Gastroesophageal sphincter (tissue), 4 donors: Measurements from ENCODE around the gene VPS39. TPM values are rescaled to one million over a fixed set of nuclear protein-coding genes. Genes with fewer than 3 reads are reported as not detected.

ENCODE experiments used
- ATAC-seq: fragments of 150-250 bp; one replicate; pipeline ENCODE4 v1.9.1; 2016; ENCODE audit warnings: mild to moderate bottlenecking, moderate library complexity
- H3K27ac ChIP-seq, 4 donors: fragments of 200-600 bp; sonication (generic) in 3 of 4; 1 replicate in 3 of 4; 2 replicates in 1 of 4; pipeline ENCODE4 v1.5.1; 2016 to 2019
- H3K27me3 ChIP-seq: fragments of 200-600 bp; sonication (generic); one replicate; pipeline ENCODE4 v1.5.1; 2019
- H3K36me3 ChIP-seq, 2 donors: fragments of 200-600 bp; sonication (generic); one replicate each; pipeline ENCODE4 v1.5.1; 2019; ENCODE audit warnings: control low read depth in 1 of 2
- H3K4me1 ChIP-seq, 3 donors: fragments of 200-600 bp; sonication (generic); 1 replicate in 2 of 3; 2 replicates in 1 of 3; pipeline ENCODE4 v1.5.1; 2016 to 2019; ENCODE audit warnings: control low read depth in 2 of 3
- H3K4me3 ChIP-seq, 2 donors: fragments of 200-600 bp; sonication (generic); one replicate each; pipeline ENCODE4 v1.5.1; 2019; ENCODE audit warnings: mild to moderate bottlenecking in 1 of 2, moderate library complexity in 1 of 2
- H3K9me3 ChIP-seq, 3 donors: fragments of 200-600 bp; sonication (generic); one replicate each; pipeline ENCODE4 v1.5.1; 2017 to 2019; ENCODE audit warnings: control low read depth in 2 of 3
- EP300 ChIP-seq: sonication (generic); formaldehyde crosslinking; IDR thresholded peaks from one replicate; pipeline ENCODE4 v1.6.1; 2017; ENCODE audit warnings: antibody characterized with exemption, mild to moderate bottlenecking
- POLR2A ChIP-seq, 2 donors: fragments of 450-650 bp; IDR thresholded peaks; one replicate each; pipeline ENCODE4 v1.6.1; 2017; ENCODE audit warnings: antibody characterized with exemption in 2 of 2, mild to moderate bottlenecking in 2 of 2, moderate library complexity in 1 of 2
- POLR2AphosphoS5 ChIP-seq: sonication (generic); formaldehyde crosslinking; IDR thresholded peaks from one replicate; pipeline ENCODE4 v1.6.1; 2017; ENCODE audit warnings: antibody characterized with exemption
- WGBS, 2 donors: methylation state at CpG; one replicate each; pipeline ENCODE4 v1.1.5; 2018; ENCODE audit warnings: low coverage in 1 of 2; 5-methylcytosine and 5-hydroxymethylcytosine counted together
- total RNA-seq, 4 donors: library from RNA; depleted of rRNA; stranded (reverse); fragments of >200 nt; gene quantifications; one replicate each; pipeline ENCODE4 v1.1.0, GENCODE V29; 2016
- TF ChIP-seq, protein P1 (sequence below), 4 experiments: fragments of 200-600 bp in 2 of 4; fragments of 450-650 bp in 2 of 4; sonication (generic) in 1 of 4; IDR thresholded peaks; one replicate each; pipeline ENCODE4 v1.5.1; 2017 to 2019; ENCODE audit warnings: antibody characterized with exemption in 4 of 4, mild to moderate bottlenecking in 2 of 4, moderate library complexity in 2 of 4

VPS39 gene
- total RNA-seq, 4 donors from 2014 or later, result 53.5 to 104 (median 76.6) TPM

DNA sequence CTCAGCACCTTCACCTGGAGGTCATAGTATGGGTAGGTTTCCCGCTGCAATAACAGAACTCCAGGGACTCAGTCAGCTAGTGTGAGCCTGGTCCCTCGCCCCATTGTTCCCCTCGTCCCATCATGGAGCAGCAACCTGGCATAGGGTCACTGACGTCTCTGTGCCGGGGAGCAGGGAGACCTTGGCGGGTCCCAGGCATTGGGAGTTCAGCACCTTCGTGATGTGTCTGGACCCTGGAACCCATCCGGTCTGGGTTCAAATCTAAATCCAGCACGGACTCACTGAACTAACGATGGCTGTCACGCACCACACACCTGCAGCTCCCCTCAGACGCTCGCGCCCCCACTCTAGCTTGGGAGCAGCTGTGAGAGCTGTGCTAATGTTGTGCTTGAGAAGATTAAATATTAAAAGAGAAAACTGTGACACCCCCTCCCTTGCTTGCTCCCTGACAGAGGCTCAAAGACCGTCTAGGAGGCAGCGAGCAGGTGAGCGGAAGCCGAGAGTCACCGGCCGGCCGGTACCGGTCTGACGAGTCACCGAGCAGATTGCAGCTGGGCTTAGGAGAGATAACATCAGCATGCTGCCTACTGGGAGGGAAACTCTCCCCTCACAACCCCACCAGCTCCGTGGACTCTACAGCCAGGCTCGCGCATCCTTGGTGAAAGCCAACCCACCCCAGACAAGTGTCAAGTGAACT lies 52.4 kb downstream of the VPS39 start:
- peaks cover 0 to 20% of the 10 kb centered on the region in 2 donors for H3K36me3 ChIP-seq
- ATAC-seq, result no peak
- no peak overlapping the region for H3K4me3 ChIP-seq
- no peak overlapping the region for H3K27ac ChIP-seq
- H3K4me1 ChIP-seq, result peaks cover 0 to 25% (median 0%) of the 10 kb centered on the region in 3 donors
- H3K27me3 ChIP-seq, result no peaks in the 10 kb centered on the region
- no peaks in the 10 kb centered on the region for H3K9me3 ChIP-seq
- TF ChIP-seq EP300, result no peak
- TF ChIP-seq, protein P1, sequence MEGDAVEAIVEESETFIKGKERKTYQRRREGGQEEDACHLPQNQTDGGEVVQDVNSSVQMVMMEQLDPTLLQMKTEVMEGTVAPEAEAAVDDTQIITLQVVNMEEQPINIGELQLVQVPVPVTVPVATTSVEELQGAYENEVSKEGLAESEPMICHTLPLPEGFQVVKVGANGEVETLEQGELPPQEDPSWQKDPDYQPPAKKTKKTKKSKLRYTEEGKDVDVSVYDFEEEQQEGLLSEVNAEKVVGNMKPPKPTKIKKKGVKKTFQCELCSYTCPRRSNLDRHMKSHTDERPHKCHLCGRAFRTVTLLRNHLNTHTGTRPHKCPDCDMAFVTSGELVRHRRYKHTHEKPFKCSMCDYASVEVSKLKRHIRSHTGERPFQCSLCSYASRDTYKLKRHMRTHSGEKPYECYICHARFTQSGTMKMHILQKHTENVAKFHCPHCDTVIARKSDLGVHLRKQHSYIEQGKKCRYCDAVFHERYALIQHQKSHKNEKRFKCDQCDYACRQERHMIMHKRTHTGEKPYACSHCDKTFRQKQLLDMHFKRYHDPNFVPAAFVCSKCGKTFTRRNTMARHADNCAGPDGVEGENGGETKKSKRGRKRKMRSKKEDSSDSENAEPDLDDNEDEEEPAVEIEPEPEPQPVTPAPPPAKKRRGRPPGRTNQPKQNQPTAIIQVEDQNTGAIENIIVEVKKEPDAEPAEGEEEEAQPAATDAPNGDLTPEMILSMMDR (IDR thresholded peaks at IDR 0.05), result no peak
- no peak for TF ChIP-seq POLR2A (IDR thresholded peaks at IDR 0.05)
- TF ChIP-seq POLR2AphosphoS5, result no peak
- WGBS, 2 donors, result 37 to 60% methylated on average over 1 to 8 of the region's 27 CpGs

DNA sequence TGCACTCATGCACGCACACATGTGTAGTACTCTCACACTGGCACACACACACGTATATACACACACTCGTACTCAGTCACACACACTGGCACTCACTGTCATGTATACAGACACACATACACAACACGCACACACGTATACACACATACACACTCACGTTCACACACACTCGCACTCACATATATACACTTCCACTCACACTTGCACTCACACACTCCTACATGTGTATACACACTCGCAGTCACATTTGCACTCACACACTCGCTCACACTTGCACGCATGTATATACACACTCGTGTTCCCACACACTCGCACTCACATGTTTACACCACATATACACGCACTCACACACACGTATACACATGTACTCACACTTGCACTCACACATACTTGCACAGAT lies 53.1 kb downstream of the VPS39 start:
- 90% methylated on average over 11 to 14 of the region's 14 CpGs for WGBS, 2 donors
- H3K4me3 ChIP-seq, result no peak overlapping the region
- H3K27ac ChIP-seq, result no peak overlapping the region

DNA sequence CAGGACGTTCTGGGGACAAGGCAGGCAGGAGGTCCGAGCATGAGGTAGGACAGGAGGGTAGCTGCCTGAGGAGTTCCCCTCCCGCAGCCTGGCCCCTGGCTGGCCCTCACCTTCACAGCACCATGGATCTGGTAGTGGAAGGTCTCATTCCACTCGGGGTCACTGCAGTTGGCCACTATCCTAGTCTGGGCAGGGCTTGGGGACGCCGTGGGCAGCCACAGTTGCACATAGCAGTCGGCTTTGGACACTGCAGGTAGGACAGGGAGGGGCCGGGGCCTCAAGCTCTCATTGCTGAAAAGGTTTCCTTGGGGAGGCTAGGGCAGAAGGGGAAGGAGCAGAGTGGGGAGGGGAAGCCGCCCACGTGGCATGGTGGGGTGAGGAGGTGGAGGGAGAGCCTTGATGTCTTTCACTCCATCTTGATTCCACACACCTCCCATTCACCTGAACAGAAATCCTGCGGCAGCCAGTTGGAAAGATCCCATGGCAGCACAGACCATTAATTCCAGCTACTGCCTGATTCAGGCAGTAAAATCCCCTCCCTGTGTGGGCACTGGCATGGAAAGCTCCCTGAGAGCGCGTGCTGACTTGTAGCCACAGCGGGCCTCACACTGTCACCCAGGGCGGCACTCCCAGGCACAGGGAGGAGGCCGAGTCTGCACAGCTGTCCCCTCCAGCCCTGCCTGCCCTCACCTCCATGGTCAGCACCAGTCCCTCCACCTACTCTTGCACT lies 53.7 kb downstream of the VPS39 start:
- TF ChIP-seq EP300 (no peak), POLR2A (IDR thresholded peaks at IDR 0.05) (no peak), POLR2AphosphoS5 (no peak)
- TF ChIP-seq, protein P1 (IDR thresholded peaks at IDR 0.05), result no peak
- no peaks in the 10 kb centered on the region for H3K9me3 ChIP-seq
- H3K27ac ChIP-seq, result no peak overlapping the region
- 76% methylated on average over 10 of the region's 16 CpGs; no CpG with 5 or more reads in 1 of the 2 donors for WGBS, 2 donors
- H3K4me1 ChIP-seq, result peaks cover 0 to 24% (median 0%) of the 10 kb centered on the region in 3 donors
- no peaks in the 10 kb centered on the region for H3K27me3 ChIP-seq
- ATAC-seq, result no peak
- H3K36me3 ChIP-seq, result peaks cover 0 to 7% of the 10 kb centered on the region in 2 donors
- no peak overlapping the region for H3K4me3 ChIP-seq

More for the DNA sequence above, 53.1 kb downstream of the VPS39 start:
- peaks cover 0 to 25% (median 0%) of the 10 kb centered on the region in 3 donors for H3K4me1 ChIP-seq
- no peak for ATAC-seq
- no peaks in the 10 kb centered on the region for H3K27me3 ChIP-seq
- TF ChIP-seq, protein P1 (IDR thresholded peaks at IDR 0.05), result no peak
- TF ChIP-seq POLR2AphosphoS5 (no peak), EP300 (no peak), POLR2A (IDR thresholded peaks at IDR 0.05) (no peak)
- no peaks in the 10 kb centered on the region for H3K9me3 ChIP-seq
- H3K36me3 ChIP-seq, result peaks cover 0 to 13% of the 10 kb centered on the region in 2 donors

DNA sequence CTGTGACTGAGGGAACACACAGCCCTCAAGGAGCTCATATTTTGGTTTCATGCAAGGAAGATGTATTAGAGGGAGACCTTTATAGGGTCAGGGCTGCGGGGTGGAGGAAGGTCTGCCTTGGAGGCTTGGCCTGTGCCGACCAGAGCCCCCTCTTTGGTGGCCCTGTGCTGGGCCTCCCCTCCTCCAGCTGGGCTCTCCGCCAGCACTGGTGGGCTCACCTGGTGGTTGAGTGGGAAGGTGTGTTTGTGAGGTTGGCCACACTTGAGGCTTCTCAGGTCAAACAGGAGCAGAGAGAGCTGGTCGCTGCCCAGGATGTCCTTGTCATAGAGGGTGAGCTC lies 54.3 kb downstream of the VPS39 start:
- no peak overlapping the region for H3K4me3 ChIP-seq
- H3K36me3 ChIP-seq, result peaks cover 0 to 2% of the 10 kb centered on the region in 2 donors
- ATAC-seq, result no peak
- no peaks in the 10 kb centered on the region for H3K9me3 ChIP-seq
- TF ChIP-seq EP300, result no peak
- TF ChIP-seq POLR2AphosphoS5, result no peak
- TF ChIP-seq, protein P1 (IDR thresholded peaks at IDR 0.05), result no peak
- TF ChIP-seq POLR2A (IDR thresholded peaks at IDR 0.05), result no peak
- H3K27me3 ChIP-seq, result no peaks in the 10 kb centered on the region
- WGBS, 2 donors, result no CpG with 5 or more reads among the region's 4 CpGs
- no peak overlapping the region for H3K27ac ChIP-seq
- H3K4me1 ChIP-seq, result peaks cover 0 to 19% (median 0%) of the 10 kb centered on the region in 3 donors
